Activated T-helper 1 cell treated with anti-CD3 and anti-CD28 coated beads, Interleukin-12 subunit alpha, Interleukin-12 subunit beta, Interleukin-2, Interleukin-4 antibody, amounts not matched to agents 30 ng/mL and 10 ng/mL and 1 ng/mL, durations not matched to agents 14 hours and 24 hours and 36 hours (primary cell): ENCODE measurements around the gene UMOD. TPM values are rescaled to one million over a fixed set of nuclear protein-coding genes. Genes with fewer than 3 reads are reported as not detected.

Experiments used
- DNase-seq: peaks from one replicate; pipeline ENCODE4 v3.0.0; 2021; ENCODE audit warnings: low spot score
- H3K27ac Mint-ChIP-seq: one replicate; pipeline ENCODE4 v1.8.0; 2021; ENCODE audit warnings: mild to moderate bottlenecking, mixed read lengths
- H3K27me3 Mint-ChIP-seq: one replicate; pipeline ENCODE4 v1.8.0; 2022; ENCODE audit warnings: mild to moderate bottlenecking, moderate library complexity, mixed read lengths; ENCODE audit not compliant: insufficient read depth
- H3K36me3 Mint-ChIP-seq: one replicate; pipeline ENCODE4 v1.8.0; 2021; ENCODE audit warnings: low read depth, mixed read lengths
- H3K4me1 Mint-ChIP-seq: one replicate; pipeline ENCODE4 v1.8.0; 2021; ENCODE audit warnings: low read depth, mixed read lengths
- H3K4me3 Mint-ChIP-seq: one replicate; pipeline ENCODE4 v1.8.0; 2021; ENCODE audit warnings: mild to moderate bottlenecking, moderate library complexity, mixed read lengths
- H3K9me3 Mint-ChIP-seq: one replicate; pipeline ENCODE4 v1.8.0; 2021; ENCODE audit warnings: mixed read lengths
- intact Hi-C: fragments of 100-400 bp; cut with micrococcal nuclease; formaldehyde crosslinking; loops from one replicate; pipeline ENCODE4 v1.15.1; 2024
- total RNA-seq: library from RNA; stranded (reverse); gene quantifications from 2 replicates; pipeline ENCODE4 v1.2.3, GENCODE V29; 2022

The UMOD gene
- not detected in 2 replicates for total RNA-seq

DNA sequence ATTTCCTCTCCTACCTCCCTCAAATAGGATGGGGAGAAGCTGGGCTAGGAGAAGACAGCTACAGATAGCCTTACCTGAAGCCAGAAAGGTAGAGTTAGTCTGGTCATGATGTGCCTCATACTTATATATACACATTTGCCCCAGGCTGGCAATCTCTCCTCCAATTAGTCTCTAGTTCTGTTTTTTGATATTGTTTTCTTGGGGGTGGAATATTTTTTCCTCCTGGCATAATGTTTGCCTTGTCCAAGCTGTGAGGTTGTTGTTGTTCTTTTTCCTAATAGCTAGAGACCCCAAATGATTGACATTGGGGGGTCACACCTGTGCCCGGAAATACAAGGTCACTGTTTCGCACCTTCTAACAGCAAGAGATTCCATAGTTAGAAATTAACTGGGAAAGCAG lies at the start of gene UMOD:
Gene UMOD (minus strand): TSS at position 101 of the 400 bp plus-strand sequence. CDS start 1,978 bp downstream, outside the sequence.
- H3K27ac Mint-ChIP-seq: no peak within 1 kb of the TSS
- no peaks in the 10 kb centered on the region for H3K4me1 Mint-ChIP-seq
- no peaks in the 10 kb centered on the region for H3K27me3 Mint-ChIP-seq
- DNase-seq: no peak
- H3K4me3 Mint-ChIP-seq: no peak within 1 kb of the TSS
- H3K36me3 Mint-ChIP-seq: no peaks in the 10 kb centered on the region
- H3K9me3 Mint-ChIP-seq: no peaks in the 10 kb centered on the region
- intact Hi-C loops: no loop called here

DNA sequence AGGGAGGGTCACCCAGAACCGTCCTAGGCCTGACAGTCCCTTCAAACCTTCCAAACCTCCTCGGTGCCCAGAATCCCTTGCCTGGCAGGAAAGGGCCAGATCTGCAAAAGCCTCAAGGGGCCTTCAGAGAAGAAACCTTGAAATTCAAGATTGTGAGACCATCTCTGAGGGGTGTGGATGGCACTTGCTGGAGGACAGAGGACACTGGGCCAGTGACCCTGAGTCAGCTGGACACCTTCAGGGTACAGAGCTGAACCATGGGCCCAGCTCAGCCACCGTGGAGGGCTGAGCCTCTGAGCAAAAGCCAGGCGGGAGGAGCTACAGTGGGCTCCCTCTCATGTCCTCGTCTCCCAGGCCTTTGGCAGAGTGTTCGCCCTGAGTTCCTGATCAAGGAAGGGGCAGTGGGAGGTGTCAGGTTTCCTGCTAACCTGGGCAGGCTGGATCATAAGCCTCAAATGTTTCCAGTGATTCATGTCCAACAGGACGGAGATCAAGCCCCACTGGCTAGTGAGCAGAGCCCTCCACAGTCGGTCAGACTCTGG lies 49.0 kb upstream of the UMOD start:
- Mint-ChIP-seq H3K9me3 (no peaks in the 10 kb centered on the region), H3K4me3 (no peak overlapping the region), H3K36me3 (no peaks in the 10 kb centered on the region), H3K4me1 (no peaks in the 10 kb centered on the region), H3K27me3 (no peaks in the 10 kb centered on the region), H3K27ac (no peak overlapping the region)
- intact Hi-C loops: no loop called here
- no peak for DNase-seq

DNA sequence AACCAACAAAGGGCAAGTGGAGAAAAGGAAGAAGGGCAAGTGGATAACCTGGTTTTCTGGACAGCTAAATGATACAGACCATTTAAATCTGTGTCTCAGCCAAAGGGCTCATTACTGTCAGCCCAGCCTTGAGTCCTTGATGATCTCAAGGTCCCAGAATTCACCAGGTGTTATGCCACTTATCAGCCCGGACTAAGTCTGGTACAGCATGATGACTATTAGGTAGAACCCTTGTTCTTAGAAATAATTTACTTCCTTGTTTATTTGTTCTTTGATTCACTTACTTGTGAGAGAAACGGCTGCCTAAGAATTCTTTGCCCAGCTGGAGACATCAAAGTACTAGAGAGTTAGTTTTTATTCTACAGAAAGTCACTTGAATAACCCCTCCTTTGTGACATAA lies 48.6 kb upstream of the UMOD start:
- intact Hi-C loops: no loop called here
- Mint-ChIP-seq H3K4me3 (no peak overlapping the region), H3K27me3 (peaks cover 2% of the 10 kb centered on the region), H3K4me1 (no peaks in the 10 kb centered on the region), H3K36me3 (no peaks in the 10 kb centered on the region), H3K27ac (no peak overlapping the region), H3K9me3 (no peaks in the 10 kb centered on the region)
- DNase-seq: no peak

DNA sequence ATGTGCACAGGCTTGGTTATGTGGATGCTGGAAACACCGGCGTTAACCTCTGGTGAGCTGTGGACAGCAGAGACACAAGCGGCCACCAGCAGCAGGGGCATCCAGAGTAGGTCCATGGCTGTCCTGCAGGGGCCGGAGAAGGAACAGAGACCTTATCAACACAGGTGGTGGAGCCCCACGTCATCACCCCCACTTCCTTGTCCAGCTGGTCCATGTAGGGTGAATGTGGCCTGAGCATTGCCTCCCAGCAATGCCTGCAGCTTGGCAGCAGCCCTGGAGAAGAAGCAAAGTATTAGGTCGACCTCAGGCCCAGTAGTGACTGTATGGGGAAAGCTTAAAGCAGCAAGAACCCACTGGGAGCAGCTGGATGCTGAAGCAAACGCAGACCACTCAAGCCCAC lies 46.7 kb upstream of the UMOD start:
- Mint-ChIP-seq H3K36me3 (no peaks in the 10 kb centered on the region), H3K27me3 (peaks cover 2% of the 10 kb centered on the region), H3K9me3 (no peaks in the 10 kb centered on the region), H3K4me3 (no peak overlapping the region), H3K4me1 (no peaks in the 10 kb centered on the region), H3K27ac (no peak overlapping the region)
- DNase-seq: no peak
- intact Hi-C loops: no loop called here

DNA sequence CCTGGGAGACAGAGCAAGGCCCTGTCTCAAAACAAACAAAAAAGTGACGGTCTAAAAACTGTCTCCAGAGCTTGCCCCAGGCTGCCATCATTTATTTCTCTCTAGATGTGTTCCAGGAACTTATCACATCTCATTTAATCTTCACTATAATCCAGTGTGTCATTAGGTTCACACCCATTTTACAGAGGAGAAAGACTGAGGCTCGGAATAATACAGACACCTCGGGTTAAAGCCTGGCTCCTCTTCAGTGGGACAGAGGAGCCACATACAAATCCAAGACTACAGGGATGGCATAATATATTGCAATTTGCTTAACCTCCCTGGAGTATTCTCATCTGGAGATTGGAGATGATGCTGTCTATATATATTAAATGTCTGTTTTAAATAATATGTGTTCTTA lies 46.1 kb upstream of the UMOD start:
- Mint-ChIP-seq H3K4me1 (no peaks in the 10 kb centered on the region), H3K27ac (no peak overlapping the region), H3K9me3 (no peaks in the 10 kb centered on the region), H3K27me3 (peaks cover 5% of the 10 kb centered on the region), H3K36me3 (no peaks in the 10 kb centered on the region), H3K4me3 (no peak overlapping the region)
- DNase-seq: no peak
- intact Hi-C loops: no loop called here

DNA sequence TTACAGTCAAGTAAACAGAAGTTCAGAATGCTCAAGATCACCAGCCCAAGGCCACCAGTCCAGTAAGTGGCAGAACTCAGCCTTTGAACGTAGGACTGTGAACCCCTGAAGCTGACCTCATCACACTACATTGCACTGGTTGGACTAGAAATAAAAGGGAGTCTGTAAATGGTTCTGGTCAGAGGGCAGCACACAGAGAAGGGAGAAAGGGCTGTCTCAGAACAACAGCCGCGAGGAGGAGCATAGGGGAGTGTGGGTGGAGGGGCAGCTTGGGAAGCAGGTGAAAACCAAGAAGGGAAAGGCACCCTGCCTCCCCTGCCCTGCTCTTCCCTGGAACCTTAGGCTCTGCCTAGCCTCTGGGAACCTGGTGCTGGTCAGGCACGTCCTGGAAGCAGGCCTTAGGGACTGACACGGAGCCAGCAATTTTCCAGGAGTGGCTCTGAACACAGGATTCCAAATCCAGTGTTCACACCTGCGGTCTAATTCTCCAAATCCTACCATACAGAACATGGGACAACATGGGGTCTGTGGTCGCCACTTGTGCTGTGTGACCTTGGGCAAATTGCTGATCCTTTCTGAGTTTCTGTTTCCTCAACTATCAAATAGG lies 45.1 kb upstream of the UMOD start:
- H3K36me3 Mint-ChIP-seq: no peaks in the 10 kb centered on the region
- no peak for DNase-seq
- intact Hi-C loops: no loop called here
- H3K27ac Mint-ChIP-seq: no peak overlapping the region
- H3K4me1 Mint-ChIP-seq: no peaks in the 10 kb centered on the region
- H3K4me3 Mint-ChIP-seq: no peak overlapping the region
- H3K27me3 Mint-ChIP-seq: peaks cover 5% of the 10 kb centered on the region
- no peaks in the 10 kb centered on the region for H3K9me3 Mint-ChIP-seq

DNA sequence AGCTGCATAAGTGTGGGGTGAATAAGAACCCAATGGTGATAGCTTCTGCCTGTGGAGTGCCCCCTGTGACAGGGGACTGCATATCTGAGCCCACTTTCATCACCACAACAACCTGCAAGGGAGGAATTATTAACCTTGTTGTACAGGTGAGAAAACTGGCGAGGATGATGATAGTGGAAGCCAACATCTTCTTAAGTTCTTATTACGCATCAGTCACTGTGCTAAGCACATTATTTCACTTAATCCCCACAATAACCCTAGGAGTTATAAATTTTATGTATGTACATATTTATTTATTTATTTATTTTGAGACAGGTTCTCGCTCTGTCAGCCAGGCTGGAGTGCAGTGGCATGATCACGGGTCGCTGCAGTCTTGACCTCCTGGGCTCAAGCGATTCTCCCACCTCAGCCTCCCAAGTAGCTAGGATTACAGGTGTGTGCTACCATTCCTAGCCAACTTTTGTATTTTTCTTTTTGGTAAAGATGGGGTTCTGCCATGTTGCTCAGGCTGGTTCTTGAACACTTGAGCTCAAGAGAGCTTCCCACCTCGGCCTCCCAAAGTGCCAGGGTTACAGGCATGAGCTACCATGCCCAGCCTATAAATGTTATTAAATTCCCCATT lies 44.4 kb upstream of the UMOD start:
- intact Hi-C loops: no loop called here
- H3K27me3 Mint-ChIP-seq: peaks cover 5% of the 10 kb centered on the region
- no peaks in the 10 kb centered on the region for H3K4me1 Mint-ChIP-seq
- H3K36me3 Mint-ChIP-seq: no peaks in the 10 kb centered on the region
- DNase-seq: no peak
- H3K27ac Mint-ChIP-seq: no peak overlapping the region
- H3K4me3 Mint-ChIP-seq: no peak overlapping the region
- no peaks in the 10 kb centered on the region for H3K9me3 Mint-ChIP-seq

DNA sequence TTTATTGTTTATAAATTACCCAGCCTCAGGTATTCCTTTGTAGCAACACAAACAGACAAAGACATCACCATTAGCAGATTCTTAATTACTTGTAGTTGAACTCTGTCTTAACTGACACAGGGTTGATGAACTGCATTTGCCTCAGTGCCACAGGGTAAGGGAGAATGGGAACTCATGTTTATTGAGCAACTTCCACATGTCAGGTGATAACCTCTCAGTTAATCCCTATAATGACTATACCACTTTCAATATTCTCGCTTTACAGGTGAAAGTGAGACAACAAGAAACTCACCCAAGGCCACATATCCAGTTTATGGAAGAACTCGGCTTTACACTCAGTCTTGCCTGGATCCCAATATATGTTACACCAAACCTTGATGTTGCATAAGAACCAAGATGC lies 43.4 kb upstream of the UMOD start:
- Mint-ChIP-seq H3K4me3 (no peak overlapping the region), H3K9me3 (no peaks in the 10 kb centered on the region), H3K36me3 (no peaks in the 10 kb centered on the region), H3K27me3 (peaks cover 5% of the 10 kb centered on the region), H3K27ac (no peak overlapping the region), H3K4me1 (no peaks in the 10 kb centered on the region)
- intact Hi-C loops: no loop called here
- DNase-seq: no peak

DNA sequence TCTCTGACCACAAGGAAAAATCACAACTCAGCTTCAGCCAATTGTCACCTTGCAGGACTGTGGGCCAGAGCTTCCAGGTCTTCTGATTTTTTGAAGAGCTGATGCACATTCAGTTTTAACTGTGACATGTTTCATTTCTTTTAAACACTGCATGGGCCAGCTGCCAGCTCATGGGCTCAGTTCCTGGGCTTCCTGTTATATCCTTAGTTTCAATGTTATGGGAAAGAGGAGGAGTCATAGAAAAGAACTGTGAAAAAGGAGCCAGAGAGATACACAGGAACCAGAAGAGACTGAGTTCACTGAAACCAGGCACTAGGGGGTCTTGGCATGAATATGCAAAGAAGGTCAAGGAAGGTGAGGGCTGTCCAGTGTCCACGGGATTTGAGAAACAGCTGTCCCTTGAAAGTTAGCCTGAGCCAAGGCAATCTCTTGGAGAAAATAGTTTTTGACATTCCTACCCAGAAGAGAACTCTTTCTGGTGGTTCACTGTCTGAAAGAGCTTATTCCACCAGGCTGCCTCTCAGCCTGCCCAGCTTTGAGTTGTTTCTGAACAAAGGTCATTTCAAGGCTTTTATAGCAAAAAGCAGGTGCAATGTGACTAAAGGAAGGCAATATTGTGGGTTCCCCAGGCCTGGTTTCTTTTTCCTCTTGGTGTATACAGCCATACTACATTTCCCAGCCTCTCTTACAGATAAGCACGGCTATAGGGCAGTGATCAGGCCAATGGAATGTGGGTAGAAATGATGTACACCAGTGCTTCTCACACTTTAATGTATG lies 41.5 kb upstream of the UMOD start:
- no peak overlapping the region for H3K27ac Mint-ChIP-seq

DNA sequence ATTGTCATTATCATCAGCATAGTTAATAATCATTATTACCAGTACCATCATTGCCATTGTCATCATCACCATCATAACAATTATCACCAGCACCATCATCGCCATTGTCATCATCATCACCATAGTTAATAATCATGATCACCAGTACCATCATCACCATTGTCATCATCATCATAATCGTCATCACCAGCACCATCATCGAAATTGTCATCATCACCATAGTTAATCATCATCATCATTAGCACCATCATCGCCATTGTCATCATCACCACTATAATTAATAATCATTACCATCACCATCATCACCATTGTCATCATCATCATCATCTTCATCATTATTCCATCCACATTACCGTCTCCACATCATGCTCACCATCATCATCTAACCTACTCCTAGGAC lies 38.5 kb upstream of the UMOD start:
- Mint-ChIP-seq H3K9me3 (no peaks in the 10 kb centered on the region), H3K27ac (no peak overlapping the region), H3K27me3 (peaks cover 6% of the 10 kb centered on the region), H3K4me3 (no peak overlapping the region), H3K36me3 (no peaks in the 10 kb centered on the region), H3K4me1 (no peaks in the 10 kb centered on the region)
- no peak for DNase-seq
- intact Hi-C loops: no loop called here

More for the DNA sequence above, 41.5 kb upstream of the UMOD start:
- Mint-ChIP-seq H3K36me3 (no peaks in the 10 kb centered on the region), H3K27me3 (peaks cover 5% of the 10 kb centered on the region), H3K4me3 (no peak overlapping the region), H3K9me3 (no peaks in the 10 kb centered on the region), H3K4me1 (no peaks in the 10 kb centered on the region)
- intact Hi-C loops: no loop called here
- DNase-seq: no peak

DNA sequence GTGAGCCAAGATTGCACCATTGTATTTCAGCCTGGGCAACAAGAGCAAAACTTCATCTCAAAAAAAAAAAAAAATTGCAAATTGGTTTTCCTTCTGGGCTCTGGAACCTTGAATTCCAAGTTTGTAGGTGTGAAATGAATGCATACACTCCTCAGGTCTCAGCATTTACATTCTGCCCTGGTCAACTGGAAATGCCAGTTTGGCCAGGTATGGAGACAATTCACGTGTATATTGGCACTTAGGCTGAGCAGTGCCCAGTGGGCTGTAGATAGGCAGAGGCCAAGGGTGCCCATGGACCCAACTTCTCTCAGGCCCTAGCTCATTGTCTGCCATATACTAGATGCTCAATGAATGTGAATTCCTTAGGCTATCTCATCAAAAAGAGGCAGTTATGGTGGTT lies 36.3 kb upstream of the UMOD start:
- intact Hi-C loops: no loop called here
- no peaks in the 10 kb centered on the region for H3K9me3 Mint-ChIP-seq
- no peak overlapping the region for H3K4me3 Mint-ChIP-seq
- H3K27me3 Mint-ChIP-seq: peaks cover 5% of the 10 kb centered on the region
- no peak for DNase-seq
- no peak overlapping the region for H3K27ac Mint-ChIP-seq
- H3K4me1 Mint-ChIP-seq: no peaks in the 10 kb centered on the region
- no peaks in the 10 kb centered on the region for H3K36me3 Mint-ChIP-seq

DNA sequence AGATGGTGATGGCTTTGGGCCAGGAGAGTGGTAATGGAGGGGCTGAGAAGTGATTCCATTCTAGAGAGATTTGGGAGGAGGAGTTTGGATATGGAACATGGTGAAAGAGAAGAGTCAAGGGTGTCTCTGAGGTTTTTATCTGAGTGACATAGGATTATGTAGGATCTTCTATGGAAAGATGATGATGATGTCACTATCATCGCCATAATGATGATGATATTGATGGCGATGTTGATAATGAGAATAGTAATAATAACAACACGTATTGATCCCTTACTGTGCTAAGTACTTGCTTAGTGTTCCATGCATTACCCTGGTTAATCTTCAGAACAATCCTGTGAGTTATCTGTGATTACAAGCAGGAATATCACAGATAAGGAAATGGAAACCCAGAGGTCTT lies 35.5 kb upstream of the UMOD start:
- Mint-ChIP-seq H3K27ac (no peak overlapping the region), H3K27me3 (peaks cover 3% of the 10 kb centered on the region), H3K36me3 (no peaks in the 10 kb centered on the region), H3K4me3 (no peak overlapping the region), H3K9me3 (no peaks in the 10 kb centered on the region), H3K4me1 (no peaks in the 10 kb centered on the region)
- no peak for DNase-seq
- intact Hi-C loops: no loop called here
